GM10248 (cell line): Measurements from ENCODE around the gene DNAAF5.

Source experiments
- CTCF ChIA-PET: fragments of 300-600 bp; sonication (Branson Sonifier 250); formaldehyde crosslinking; extraction: SDS; loops from one replicate; lab custom pipeline; 2021; ENCODE audit warnings: antibody characterized with exemption; lab: Yijun Ruan, JAX
- POLR2A ChIA-PET: fragments of 350-650 bp; sonication (Branson Sonifier 250); formaldehyde crosslinking; extraction: SDS; loops from one replicate; lab custom pipeline; 2020; ENCODE audit warnings: antibody characterized with exemption; lab: Yijun Ruan, JAX
- DNase-seq: peaks from one replicate; pipeline ENCODE4 v3.0.0; 2012; ENCODE audit errors: extremely low spot score
- TF ChIP-seq, protein P1 (sequence below): IDR thresholded peaks from 2 replicates; pipeline ENCODE4 v1.5.1; 2012; ENCODE audit warnings: mild to moderate bottlenecking, low read depth; ENCODE audit errors: extremely low read depth, missing control alignments, control extremely low read depth

Gene DNAAF5

DNA sequence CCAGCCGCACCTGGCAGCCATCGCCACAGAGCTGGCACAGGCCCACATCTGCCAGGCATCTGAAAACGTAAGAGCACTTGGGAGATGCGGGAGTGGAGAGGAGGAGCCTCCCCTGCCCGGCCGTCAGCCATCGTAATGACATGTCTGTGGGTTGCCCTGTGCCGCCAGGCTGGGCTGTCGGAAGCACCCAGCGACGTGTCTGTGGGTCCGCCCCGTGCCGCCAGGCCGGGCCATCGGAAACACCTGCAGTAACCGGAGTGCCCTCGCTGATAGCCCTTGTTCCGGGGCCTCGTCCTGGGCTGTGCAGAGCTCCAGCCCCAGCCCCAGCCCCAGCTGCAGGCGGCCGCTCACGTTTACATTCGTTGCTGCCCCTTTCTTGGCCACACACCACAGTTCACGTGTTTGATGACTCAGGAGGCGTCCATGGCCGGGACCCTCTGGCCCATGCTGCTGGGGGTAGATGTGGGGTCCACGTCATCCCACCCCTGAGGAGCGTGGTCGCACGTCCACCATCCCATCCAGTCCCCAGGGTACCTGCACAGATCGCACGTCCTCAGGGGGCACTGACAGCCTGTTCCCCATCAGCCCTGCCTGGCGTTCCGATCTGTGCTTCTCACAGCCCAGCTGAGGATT is 30.5 kb downstream of the DNAAF5 start:
- TF ChIP-seq, protein P1, sequence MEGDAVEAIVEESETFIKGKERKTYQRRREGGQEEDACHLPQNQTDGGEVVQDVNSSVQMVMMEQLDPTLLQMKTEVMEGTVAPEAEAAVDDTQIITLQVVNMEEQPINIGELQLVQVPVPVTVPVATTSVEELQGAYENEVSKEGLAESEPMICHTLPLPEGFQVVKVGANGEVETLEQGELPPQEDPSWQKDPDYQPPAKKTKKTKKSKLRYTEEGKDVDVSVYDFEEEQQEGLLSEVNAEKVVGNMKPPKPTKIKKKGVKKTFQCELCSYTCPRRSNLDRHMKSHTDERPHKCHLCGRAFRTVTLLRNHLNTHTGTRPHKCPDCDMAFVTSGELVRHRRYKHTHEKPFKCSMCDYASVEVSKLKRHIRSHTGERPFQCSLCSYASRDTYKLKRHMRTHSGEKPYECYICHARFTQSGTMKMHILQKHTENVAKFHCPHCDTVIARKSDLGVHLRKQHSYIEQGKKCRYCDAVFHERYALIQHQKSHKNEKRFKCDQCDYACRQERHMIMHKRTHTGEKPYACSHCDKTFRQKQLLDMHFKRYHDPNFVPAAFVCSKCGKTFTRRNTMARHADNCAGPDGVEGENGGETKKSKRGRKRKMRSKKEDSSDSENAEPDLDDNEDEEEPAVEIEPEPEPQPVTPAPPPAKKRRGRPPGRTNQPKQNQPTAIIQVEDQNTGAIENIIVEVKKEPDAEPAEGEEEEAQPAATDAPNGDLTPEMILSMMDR, result no peak
- POLR2A ChIA-PET, result no interaction called here
- CTCF ChIA-PET, result interaction anchor here (1.4 kb wide), 1 partner anchor 435 kb away, joined by 3 read pairs; no protein-coding TSS in a partner anchor
- DNase-seq, result no peak

DNA sequence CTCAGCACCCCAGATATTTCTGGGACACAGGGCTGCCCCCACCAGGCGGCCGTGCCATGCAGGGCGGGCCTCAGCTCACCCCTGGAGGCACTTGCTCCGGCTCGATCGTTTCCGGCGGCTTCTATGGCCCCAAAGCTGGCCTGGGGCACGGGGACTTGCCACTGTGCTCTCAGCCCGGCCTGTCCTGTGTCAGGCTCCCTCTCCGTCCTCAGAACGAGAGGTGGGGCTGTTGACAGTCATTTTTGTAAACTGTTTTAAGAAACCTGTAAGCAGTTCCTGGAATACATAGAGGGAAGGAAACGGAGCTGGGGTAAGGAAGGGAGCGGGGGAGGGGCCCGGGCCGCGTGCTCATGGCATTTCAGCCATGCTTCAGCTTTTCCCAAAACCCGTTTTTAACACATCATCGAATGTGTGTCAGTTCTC is 31.3 kb downstream of the DNAAF5 start:
- TF ChIP-seq, protein P1, result no peak
- no peak for DNase-seq
- ChIA-PET CTCF (interaction anchor here (1.4 kb wide), 1 partner anchor 436 kb away, joined by 3 read pairs; no protein-coding TSS in a partner anchor), POLR2A (no interaction called here)

DNA sequence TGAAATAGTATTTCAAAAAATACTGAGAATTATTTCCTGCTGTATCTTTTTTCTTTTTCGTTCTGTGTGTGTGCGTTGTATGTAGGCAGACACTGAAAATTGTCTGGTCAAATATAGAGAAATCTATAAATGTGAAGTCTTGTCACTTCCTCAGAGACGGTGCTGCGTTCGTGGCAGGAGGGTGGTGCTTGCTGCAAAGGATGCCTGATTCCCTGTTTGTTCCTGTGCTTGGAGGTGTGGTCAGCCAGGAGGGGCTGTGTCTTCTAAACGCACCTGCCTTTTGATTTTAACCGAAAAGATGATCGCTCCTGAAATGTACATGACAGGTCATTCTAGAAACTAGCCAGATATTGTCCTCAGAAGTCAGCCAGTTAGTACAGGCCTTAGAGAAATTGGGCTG is 33.1 kb downstream of the DNAAF5 start:
- TF ChIP-seq, protein P1, result no peak
- CTCF ChIA-PET, result interaction anchor here (0.9 to 1.7 kb wide), 2 partner anchors 8 to 11 kb away, joined by 3 to 4 read pairs; no protein-coding TSS in a partner anchor
- DNase-seq, result no peak
- POLR2A ChIA-PET, result no interaction called here

DNA sequence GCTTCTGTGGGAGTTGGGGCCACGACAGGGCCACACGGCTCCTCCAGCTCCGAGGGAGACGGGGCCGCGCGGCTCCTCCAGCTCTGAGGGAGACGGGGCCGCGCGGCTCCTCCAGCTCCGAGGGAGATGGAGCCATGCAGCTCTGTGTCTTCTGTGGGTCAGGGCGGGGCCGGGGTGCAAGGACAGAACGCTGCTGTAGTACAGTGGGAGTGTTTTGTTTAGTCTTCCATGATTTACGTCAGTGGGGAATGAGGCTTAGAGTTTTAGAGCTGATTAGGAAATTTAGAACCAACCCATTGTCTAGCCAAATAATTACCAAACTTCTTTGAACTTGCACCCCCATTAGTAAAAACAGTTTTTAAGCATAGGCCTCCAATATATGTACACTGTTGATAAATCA is 33.5 kb downstream of the DNAAF5 start:
- ChIA-PET POLR2A (no interaction called here), CTCF (interaction anchor here (1.7 kb wide), 1 partner anchor 11 kb away, joined by 4 read pairs; no protein-coding TSS in a partner anchor)
- DNase-seq, result no peak
- TF ChIP-seq, protein P1, result no peak

DNA sequence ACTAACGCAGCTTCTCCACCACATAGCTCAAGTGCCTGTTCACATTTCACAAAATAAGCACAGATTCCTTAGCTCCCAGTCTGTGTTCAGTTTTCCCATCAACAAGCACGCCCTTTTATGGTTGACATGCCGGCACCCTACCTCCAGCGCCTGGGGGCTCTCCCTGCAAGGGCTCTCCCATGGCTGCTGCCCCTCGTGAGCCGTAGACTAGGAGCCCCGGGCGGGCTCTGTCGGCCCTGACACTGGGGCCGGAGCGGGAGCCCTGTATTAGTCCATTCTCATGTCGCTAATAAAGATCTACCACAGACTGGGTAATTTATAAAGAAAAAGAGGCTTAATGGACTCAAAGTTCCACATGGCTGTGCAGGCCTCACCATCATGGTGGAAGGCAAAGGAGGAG is 34.6 kb downstream of the DNAAF5 start:
- DNase-seq, result no peak
- CTCF ChIA-PET, result interaction anchor here (1.8 kb wide), 1 partner anchor 439 kb away, joined by 4 read pairs; no protein-coding TSS in a partner anchor
- POLR2A ChIA-PET, result no interaction called here
- TF ChIP-seq, protein P1, result no peak

DNA sequence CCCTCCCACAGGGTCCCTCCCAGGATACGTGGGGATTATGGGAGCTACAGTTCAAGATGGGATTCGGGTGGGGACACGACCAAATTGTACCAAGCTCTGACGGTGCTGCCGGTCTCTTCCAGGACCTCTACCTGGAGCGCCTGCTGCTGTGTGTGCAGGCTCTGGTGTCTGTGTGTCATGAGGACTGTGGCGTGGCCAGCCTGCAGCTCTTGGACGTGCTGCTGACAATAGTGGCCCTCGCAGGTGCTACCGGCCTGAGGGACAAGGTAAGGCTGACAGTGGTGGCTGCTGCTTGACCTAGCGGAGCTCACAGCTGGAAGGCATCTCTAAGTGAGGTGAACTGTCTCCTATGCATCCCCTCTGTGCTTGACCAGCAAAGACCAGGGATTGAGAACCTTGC is 35.1 kb downstream of the DNAAF5 start:
- DNase-seq, result no peak
- ChIA-PET CTCF (interaction anchor here (1.8 kb wide), 1 partner anchor 440 kb away, joined by 4 read pairs; no protein-coding TSS in a partner anchor), POLR2A (no interaction called here)
- TF ChIP-seq, protein P1, result no peak
